Tibial artery (tissue), 4 donors: ENCODE measurements around the gene RAB11FIP3.
A peak's percentile ranks its signal among the peaks of the same experiment; 100 is the strongest.

Experiments
- DNase-seq, 2 donors: peaks; one replicate each; pipeline ENCODE4 v3.0.0-alpha.2; 2019
- H3K27ac ChIP-seq, 2 donors: fragments of 200-600 bp; sonication (generic) in 1 of 2; 1 replicate in 1 of 2; 2 replicates in 1 of 2; pipeline ENCODE4 v1.5.1; 2018 to 2019; ENCODE audit warnings: mild to moderate bottlenecking in 1 of 2
- H3K27me3 ChIP-seq, 2 donors: fragments of 200-600 bp; sonication (generic) in 1 of 2; one replicate each; pipeline versions ENCODE4 v1.5.1 to v1.6.0; 2016 to 2019
- H3K36me3 ChIP-seq, 3 donors: fragments of 200-600 bp; sonication (generic) in 2 of 3; one replicate each; pipeline ENCODE4 v1.5.1; 2016 to 2019; ENCODE audit warnings: mild to moderate bottlenecking in 2 of 3
- H3K4me1 ChIP-seq, 4 donors: fragments of 200-600 bp; sonication (generic) in 2 of 4; 1 replicate in 3 of 4; 2 replicates in 1 of 4; pipeline ENCODE4 v1.5.1; 2016 to 2019
- H3K4me3 ChIP-seq, 2 donors: fragments of 200-600 bp; sonication (generic) in 1 of 2; 1 replicate in 1 of 2; 2 replicates in 1 of 2; pipeline ENCODE4 v1.5.1; 2018 to 2019; ENCODE audit warnings: mild to moderate bottlenecking in 2 of 2
- H3K9me3 ChIP-seq, 3 donors: fragments of 200-600 bp; sonication (generic) in 1 of 3; one replicate each; pipeline ENCODE4 v1.5.1; 2016 to 2019
- CTCF ChIP-seq, 2 experiments: fragments of 200-600 bp in 1 of 2; fragments of 450-650 bp in 1 of 2; IDR thresholded peaks; one replicate each; pipeline ENCODE4 v1.5.1; 2017 to 2019; ENCODE audit warnings: antibody characterized with exemption in 2 of 2, mild to moderate bottlenecking in 1 of 2, moderate library complexity in 1 of 2
- intact Hi-C: fragments of 100-400 bp; cut with DNase I; formaldehyde crosslinking; loops from one replicate; pipeline ENCODE4 v1.15.0; 2023; ENCODE audit warnings: low total_unique reads

The RAB11FIP3 gene

DNA sequence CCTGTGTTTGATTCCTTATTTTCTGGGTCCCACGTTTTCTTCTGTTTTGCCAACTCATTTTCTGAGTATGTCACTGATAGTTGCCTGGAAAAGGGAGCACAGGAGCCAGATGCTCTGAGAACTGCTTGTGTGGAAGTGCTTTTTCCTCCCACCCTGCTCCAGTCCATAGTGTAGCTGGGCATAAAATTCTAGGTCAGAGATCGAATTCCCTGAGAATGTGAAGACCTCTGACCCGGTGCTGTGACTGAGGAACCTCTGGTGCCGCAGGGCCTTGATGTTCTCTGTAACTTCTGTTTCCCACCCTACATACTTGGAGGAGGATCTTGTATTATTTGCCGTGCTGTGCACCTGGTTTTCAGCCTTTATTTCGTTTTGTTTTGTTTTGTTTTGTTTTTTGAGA lies 82.5 kb downstream of the RAB11FIP3 start:
- intact Hi-C loops: no loop called here
- no peak overlapping the region for H3K4me3 ChIP-seq
- no peak for TF ChIP-seq CTCF (IDR thresholded peaks at IDR 0.05)
- H3K36me3 ChIP-seq: peaks cover 10 to 63% (median 36%) of the 10 kb centered on the region in 3 donors
- H3K9me3 ChIP-seq: no peaks in the 10 kb centered on the region
- H3K27me3 ChIP-seq: no peaks in the 10 kb centered on the region
- no peak overlapping the region for H3K27ac ChIP-seq
- no peak for DNase-seq
- no peaks in the 10 kb centered on the region for H3K4me1 ChIP-seq

DNA sequence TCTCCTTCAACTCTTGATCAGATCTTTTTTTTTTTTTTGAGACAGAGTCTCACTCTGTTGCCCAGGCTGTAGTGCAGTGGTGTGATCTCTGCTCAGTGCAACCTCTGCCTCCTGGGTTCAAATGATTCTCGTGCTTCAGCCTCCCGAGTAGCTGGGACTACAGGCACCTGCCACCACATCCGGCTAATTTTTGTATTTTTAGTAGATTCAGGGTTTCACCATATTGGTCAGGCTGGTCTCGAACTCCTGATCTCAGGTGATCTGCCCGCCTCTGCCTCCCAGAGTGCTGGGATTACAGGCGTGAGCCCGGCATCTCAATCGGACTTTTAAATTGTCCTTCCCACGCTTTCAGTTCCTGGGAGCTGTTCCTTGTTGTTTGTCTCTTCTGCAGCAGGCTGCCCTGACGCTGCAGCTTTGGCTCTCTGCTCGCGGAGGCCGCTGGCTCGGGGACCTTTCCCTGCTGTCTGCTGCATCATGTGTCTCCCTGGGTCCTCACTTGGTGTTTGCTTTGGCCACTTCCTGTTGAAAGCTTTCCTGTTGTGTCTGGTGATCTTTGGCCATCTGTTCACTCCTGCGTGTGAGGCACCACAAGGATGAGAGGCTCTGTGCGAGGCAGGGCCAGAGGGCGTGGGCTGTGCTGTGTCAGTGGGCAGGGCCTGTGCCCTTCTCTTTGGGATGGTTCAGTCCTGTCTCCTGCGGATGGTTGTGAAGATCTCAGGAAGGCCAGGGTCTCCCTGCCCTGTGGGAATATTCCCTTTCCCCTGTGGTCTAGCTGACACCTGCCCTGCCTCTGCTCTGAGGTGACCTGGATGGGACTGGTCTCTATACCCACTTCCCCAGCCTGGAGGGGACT lies 83.7 kb downstream of the RAB11FIP3 start:
- Histone ChIP-seq H3K4me3 (no peak overlapping the region), H3K4me1 (no peaks in the 10 kb centered on the region), H3K36me3 (peaks cover 10 to 64% (median 36%) of the 10 kb centered on the region in 3 donors), H3K27ac (peak overlapping the region in 1 of 2 donors; percentile 41), H3K9me3 (no peaks in the 10 kb centered on the region), H3K27me3 (no peaks in the 10 kb centered on the region)
- no peak for TF ChIP-seq CTCF (IDR thresholded peaks at IDR 0.05)
- peak in 1 of 2 donors; percentile 89 for DNase-seq
- intact Hi-C loops: no loop called here

GRCh38 chr16:510066-510825 lies 84.8 kb downstream of the RAB11FIP3 start:
- no peaks in the 10 kb centered on the region for H3K27me3 ChIP-seq
- H3K4me3 ChIP-seq: no peak overlapping the region
- no peak overlapping the region for H3K27ac ChIP-seq
- H3K9me3 ChIP-seq: no peaks in the 10 kb centered on the region
- DNase-seq: no peak
- H3K36me3 ChIP-seq: peaks cover 10 to 70% (median 34%) of the 10 kb centered on the region in 3 donors
- intact Hi-C loops: no loop called here
- TF ChIP-seq CTCF (IDR thresholded peaks at IDR 0.05): no peak
- no peaks in the 10 kb centered on the region for H3K4me1 ChIP-seq

GRCh38 chr16:512802-513201 lies 87.4 kb downstream of the RAB11FIP3 start:
- peaks cover 9 to 76% (median 37%) of the 10 kb centered on the region in 3 donors for H3K36me3 ChIP-seq
- no peak overlapping the region for H3K27ac ChIP-seq
- no peaks in the 10 kb centered on the region for H3K9me3 ChIP-seq
- no peak overlapping the region for H3K4me3 ChIP-seq
- intact Hi-C loops: no loop called here
- H3K27me3 ChIP-seq: no peaks in the 10 kb centered on the region
- DNase-seq: no peak
- no peak for TF ChIP-seq CTCF (IDR thresholded peaks at IDR 0.05)
- H3K4me1 ChIP-seq: no peaks in the 10 kb centered on the region

GRCh38 chr16:513950-514349 lies 88.5 kb downstream of the RAB11FIP3 start:
- Histone ChIP-seq H3K4me1 (no peaks in the 10 kb centered on the region), H3K36me3 (peaks cover 13 to 87% (median 40%) of the 10 kb centered on the region in 3 donors), H3K27me3 (no peaks in the 10 kb centered on the region), H3K4me3 (no peak overlapping the region), H3K27ac (no peak overlapping the region), H3K9me3 (no peaks in the 10 kb centered on the region)
- intact Hi-C loops: no loop called here
- no peak for TF ChIP-seq CTCF (IDR thresholded peaks at IDR 0.05)
- DNase-seq: no peak
